ENCODE data around the gene GABRG3. TPM values are rescaled to one million over a fixed set of nuclear protein-coding genes. Genes with fewer than 3 reads are reported as not detected.

The GABRG3 gene
- total and polyA plus RNA-seq, 2 of the 4 experiments (the other 2 are of a cell fraction), result not detected

GRCh38 chr15:27561816-27562215, 590.8 kb downstream of the GABRG3 start:
- H2BK20ac ChIP-seq (ENCODE audit: low read depth, low read length), result no peak overlapping the region
- H2AK5ac ChIP-seq (ENCODE audit: low read depth, low read length), result no peak overlapping the region
- no peak overlapping the region for H2BK5ac ChIP-seq (ENCODE audit: low read depth, low read length, poor library complexity, severe bottlenecking)
- intact Hi-C loops (cut with micrococcal nuclease), result no loop called here
- H3K36me3 ChIP-seq (ENCODE audit: control insufficient read depth, insufficient read depth, low read length), result no peaks in the 10 kb centered on the region
- ATAC-seq (ENCODE audit: low read depth) (no peak), DNase-seq (no peak)
- H4K8ac ChIP-seq (ENCODE audit: low read depth in 2 of 2, low read length in 2 of 2), result no peak overlapping the region
- no peak overlapping the region for H3K4ac ChIP-seq (ENCODE audit: low read depth, low read length)
- no peak overlapping the region for H4K91ac ChIP-seq (ENCODE audit: insufficient read depth, low read depth, low read length)
- no peak overlapping the region for H3K23ac ChIP-seq (ENCODE audit: low read depth, low read length)
- no peaks in the 10 kb centered on the region for H3K79me1 ChIP-seq (ENCODE audit: low read depth in 1 of 2, low read length in 2 of 2)
- H3K4me2 ChIP-seq (ENCODE audit: low read depth, low read length), result no peak overlapping the region
- no peaks in the 10 kb centered on the region for H4K20me1 ChIP-seq (ENCODE audit: insufficient read depth, low read length)
- H2AFZ ChIP-seq (replicated peaks; ENCODE audit: low read length, poor library complexity), result no peak overlapping the region
- no peak overlapping the region for H4K5ac ChIP-seq (ENCODE audit: low read depth, low read length)
- peaks cover 16% of the 10 kb centered on the region for H3K9me3 ChIP-seq (ENCODE audit: control insufficient read depth, insufficient read depth, low read length)
- dilution Hi-C loops (cut with HindIII; ENCODE audit: low sequenced_read_pairs, unreplicated experiment), result no loop called here
- no TSS peak for BruUV-seq (replicated peaks)
- H3K18ac ChIP-seq (ENCODE audit: low read depth, low read length), result no peak overlapping the region
- no peak overlapping the region for H3K9ac ChIP-seq (ENCODE audit: low read depth, low read length)
- TF ChIP-seq FOS (IDR thresholded peaks at IDR 0.05; ENCODE audit: low read depth, low read length), result no peak
- TF ChIP-seq SMC3 (IDR thresholded peaks at IDR 0.05; ENCODE audit: low read depth, low read length), result no peak
- TF ChIP-seq MXI1 (IDR thresholded peaks at IDR 0.05; ENCODE audit: borderline replicate concordance, low read depth, low read length), result no peak
- TF ChIP-seq RAD21 (IDR thresholded peaks at IDR 0.05; ENCODE audit: low read length), result no peak
- no peak for TF ChIP-seq USF2 (IDR thresholded peaks at IDR 0.05; ENCODE audit: low read depth, low read length)
- TF ChIP-seq CHD1 (IDR thresholded peaks at IDR 0.05; ENCODE audit: low read depth, low read length), result no peak
- TF ChIP-seq ELK1 (IDR thresholded peaks at IDR 0.05; ENCODE audit: borderline replicate concordance, low read depth, low read length), result no peak
- no peak for TF ChIP-seq MAFK (IDR thresholded peaks at IDR 0.05; ENCODE audit: low read depth, low read length)
- no peak for TF ChIP-seq RCOR1 (IDR thresholded peaks at IDR 0.05; ENCODE audit: insufficient replicate concordance, low read length)
- no peak for TF ChIP-seq CEBPB (IDR thresholded peaks at IDR 0.05; ENCODE audit: low read depth, low read length)
- TF ChIP-seq BHLHE40 (IDR thresholded peaks at IDR 0.05; ENCODE audit: low read depth, low read length), result no peak
- TF ChIP-seq POLR2A (IDR thresholded peaks at IDR 0.05; ENCODE audit: low read depth, low read length), result no peak
- no peak for TF ChIP-seq NFE2L2 (IDR thresholded peaks at IDR 0.05; ENCODE audit: low read depth, low read length)
- TF ChIP-seq RFX5 (IDR thresholded peaks at IDR 0.05; ENCODE audit: low read depth, low read length), result no peak
- TF ChIP-seq MAZ (IDR thresholded peaks at IDR 0.05; ENCODE audit: borderline replicate concordance, low read depth, low read length), result no peak
- no peak overlapping the region for H2BK15ac ChIP-seq (ENCODE audit: low read depth, low read length)
- H3K56ac ChIP-seq (ENCODE audit: extremely low read depth, insufficient read depth, low read length), result no peak overlapping the region
- H3K4me3 ChIP-seq (ENCODE audit: insufficient read depth, low read depth, low read length), result no peak overlapping the region
- H3K4me1 ChIP-seq (ENCODE audit: control insufficient read depth, insufficient read depth, low read length), result no peaks in the 10 kb centered on the region
- H3K9me1 ChIP-seq (ENCODE audit: insufficient read depth, low read length), result no peaks in the 10 kb centered on the region
- POLR2A ChIA-PET (ENCODE audit: unreplicated experiment), result no interaction called here
- no peak overlapping the region for H2AK9ac ChIP-seq (replicated peaks; ENCODE audit: low read depth, low read length, poor library complexity)
- in situ Hi-C loops (cut with MboI; ENCODE audit: low sequenced_read_pairs), result no loop called here
- H3K27me3 ChIP-seq (ENCODE audit: control insufficient read depth, insufficient read depth, low read length), result no peaks in the 10 kb centered on the region
- CTCF ChIA-PET, result no interaction called here
- no peak overlapping the region for H3K14ac ChIP-seq (replicated peaks; ENCODE audit: low read depth, low read length)
- H2BK120ac ChIP-seq (ENCODE audit: low read depth, low read length), result no peak overlapping the region
- H3K27ac ChIP-seq (ENCODE audit: insufficient read depth, low read length), result no peak overlapping the region

Measured in IMR-90 (cell line).